B cell (primary cell): ENCODE results near the gene RBPJ.

ENCODE experiments used
- CTCF ChIP-seq: fragments of 200-600 bp; IDR thresholded peaks from one replicate; pipeline ENCODE4 v1.8.0; 2022; ENCODE audit warnings: antibody characterized with exemption, mild to moderate bottlenecking
- EZH2 ChIP-seq: IDR thresholded peaks from 2 replicates; pipeline ENCODE4 v1.6.1; 2012; ENCODE audit warnings: borderline replicate concordance, low read depth, mild to moderate bottlenecking, moderate library complexity, low read length; ENCODE audit not compliant: insufficient read depth, poor library complexity, severe bottlenecking

GRCh38 chr4:26429910-26430309 lies 109.1 kb downstream of the RBPJ start:
- TF ChIP-seq CTCF, result no peak
- no peak for TF ChIP-seq EZH2
